SK-N-SH (cell line): ENCODE data around the gene EPB41L4B. TPM values are rescaled to one million over a fixed set of nuclear protein-coding genes. Genes with fewer than 3 reads are reported as not detected.

Experiments used
- CTCF ChIA-PET: fragments of 300-600, 350-600 bp; formaldehyde crosslinking; extraction: SDS; loops from one replicate; lab custom pipeline; 2021; lab: Yijun Ruan, JAX
- POLR2A ChIA-PET: fragments of 350-600 bp; sonication (Branson Sonifier 250); formaldehyde crosslinking; extraction: SDS; loops from one replicate; lab custom pipeline; 2020; ENCODE audit warnings: antibody characterized with exemption, inconsistent platforms; lab: Yijun Ruan, JAX
- DNase-seq: peaks from one replicate; pipeline ENCODE4 v3.0.0; 2012
- H2AFZ ChIP-seq: fragments of 200-600 bp; sonication (generic); 2 replicates; pipeline ENCODE4 v1.8.1; 2016; ENCODE audit warnings: antibody characterized with exemption, mild to moderate bottlenecking, low read depth
- H3F3A ChIP-seq: fragments of 200-600 bp; sonication (generic); replicated peaks from 2 replicates; pipeline ENCODE3; 2016; ENCODE audit warnings: antibody characterized with exemption, mild to moderate bottlenecking; ENCODE audit not compliant: insufficient read depth
- H3K27ac ChIP-seq, 2 experiments: fragments of 200-500 bp in 1 of 2; fragments of 200-600 bp in 1 of 2; sonication (Bioruptor generic) in 1 of 2; sonication (generic), shearing (Covaris generic) in 1 of 2; 2 replicates each; pipeline versions ENCODE4 v1.5.1 to v1.6.1; 2014 to 2016; ENCODE audit warnings: low read depth in 2 of 2, inconsistent platforms in 1 of 2, low read length in 1 of 2, mild to moderate bottlenecking in 1 of 2, mixed read lengths in 1 of 2
- H3K27me3 ChIP-seq: fragments of 200-600 bp; sonication (generic), shearing (Covaris generic); 2 replicates; pipeline ENCODE4 v1.6.1; 2016; ENCODE audit warnings: mixed run types; ENCODE audit not compliant: insufficient read depth
- H3K36me3 ChIP-seq, 2 experiments: fragments of 200-500 bp in 1 of 2; fragments of 200-600 bp in 1 of 2; sonication (Bioruptor generic) in 1 of 2; sonication (generic) in 1 of 2; replicated peaks in 1 of 2; 2 replicates each; pipeline versions ENCODE3 to v1.5.1; 2014 to 2016; ENCODE audit warnings: low read length in 1 of 2, mild to moderate bottlenecking in 1 of 2; ENCODE audit not compliant: insufficient read depth in 2 of 2, control insufficient read depth in 1 of 2
- H3K4me1 ChIP-seq, 2 experiments: fragments of 200-500 bp in 1 of 2; fragments of 200-600 bp in 1 of 2; sonication (Bioruptor generic) in 1 of 2; sonication (generic), shearing (Covaris generic) in 1 of 2; 2 replicates each; pipeline versions ENCODE4 v1.5.1 to v1.6.1; 2014 to 2016; ENCODE audit warnings: low read depth in 1 of 2, low read length in 1 of 2, mixed run types in 1 of 2; ENCODE audit not compliant: insufficient read depth in 2 of 2, control insufficient read depth in 1 of 2
- H3K4me2 ChIP-seq: fragments of 200-600 bp; sonication (generic), shearing (Covaris generic); 2 replicates; pipeline ENCODE4 v1.6.1; 2017; ENCODE audit warnings: mixed run types
- H3K4me3 ChIP-seq, 2 experiments: fragments of 200-500 bp in 1 of 2; fragments of 200-600 bp in 1 of 2; sonication (Bioruptor generic) in 1 of 2; sonication (generic), shearing (Covaris generic) in 1 of 2; 2 replicates each; pipeline versions ENCODE4 v1.5.1 to v1.8.1; 2014 to 2016; ENCODE audit warnings: low read depth in 2 of 2, inconsistent platforms in 1 of 2, low read length in 1 of 2, mild to moderate bottlenecking in 1 of 2, mixed read lengths in 1 of 2, moderate library complexity in 1 of 2
- H3K79me2 ChIP-seq: fragments of 200-600 bp; sonication (generic); 2 replicates; pipeline ENCODE4 v1.8.1; 2017; ENCODE audit warnings: mild to moderate bottlenecking; ENCODE audit not compliant: insufficient read depth
- H3K9ac ChIP-seq: fragments of 200-600 bp; sonication (generic); 2 replicates; pipeline ENCODE4 v1.6.1; 2017; ENCODE audit warnings: mixed run types
- H3K9me2 ChIP-seq: fragments of 200-600 bp; sonication (generic); 2 replicates; pipeline ENCODE4 v1.6.1; 2017; ENCODE audit warnings: mixed run types
- H3K9me3 ChIP-seq: fragments of 200-600 bp; sonication (generic); 2 replicates; pipeline ENCODE4 v1.6.1; 2017; ENCODE audit warnings: mixed run types, mild to moderate bottlenecking, moderate library complexity
- H4K20me1 ChIP-seq: fragments of 200-600 bp; sonication (generic); 2 replicates; pipeline ENCODE4 v1.6.1; 2017; ENCODE audit warnings: mild to moderate bottlenecking, mixed run types; ENCODE audit not compliant: insufficient read depth
- CTCF ChIP-seq: fragments of 200-600 bp; sonication (generic); IDR thresholded peaks from 2 replicates; pipeline ENCODE4 v1.6.1; 2017; ENCODE audit warnings: antibody characterized with exemption, mild to moderate bottlenecking, moderate library complexity
- MXI1 ChIP-seq: IDR thresholded peaks from 2 replicates; pipeline ENCODE4 v1.6.1; 2012; ENCODE audit warnings: mild to moderate bottlenecking, low read depth, low read length, improper control_type of control experiment
- NRF1 ChIP-seq: IDR thresholded peaks from 2 replicates; pipeline ENCODE4 v1.6.1; 2012; ENCODE audit warnings: low read depth, mild to moderate bottlenecking, low read length
- TCF12 ChIP-seq: IDR thresholded peaks from 2 replicates; pipeline ENCODE4 v1.4.0; 2012
- TEAD4 ChIP-seq: IDR thresholded peaks from 2 replicates; pipeline ENCODE4 v1.4.0; 2012; ENCODE audit warnings: mild to moderate bottlenecking, borderline replicate concordance; ENCODE audit not compliant: insufficient read depth
- WGBS: methylation state at CpG from one replicate; pipeline ENCODE4 v1.1.6; 2017; ENCODE audit warnings: low lambda C conversion rate; 5-methylcytosine and 5-hydroxymethylcytosine counted together
- polyA plus RNA-seq, 3 experiments: library from polyadenylated mRNA; depleted of rRNA; stranded (reverse); fragments of >200 nt; gene quantifications; 2 replicates each; pipeline ENCODE4 v1.2.3, GENCODE V29; 2012

The EPB41L4B gene
- polyA plus RNA-seq, 1 of the 3 experiments (the other 2 are of a cell fraction) = 0.59 TPM

GRCh38 chr9:109134167-109134578, 186.7 kb downstream of the EPB41L4B start:
- Histone ChIP-seq H3K9me2 (no peaks in the 10 kb centered on the region), H4K20me1 (no peaks in the 10 kb centered on the region), H3K27ac (no peak overlapping the region), H3K4me3 (no peak overlapping the region), H3K9ac (no peak overlapping the region), H3K79me2 (no peaks in the 10 kb centered on the region), H3K4me2 (no peak overlapping the region), H3K9me3 (no peaks in the 10 kb centered on the region), H2AFZ (no peak overlapping the region), H3K4me1 (no peaks in the 10 kb centered on the region), H3K27me3 (no peaks in the 10 kb centered on the region), H3F3A (no peaks in the 10 kb centered on the region), H3K36me3 (no peaks in the 10 kb centered on the region)
- 100% methylated on average over 1 of the region's 1 CpG for WGBS
- ChIA-PET CTCF (interaction anchor here (1.2 kb wide), 1 partner anchor 11 kb away, joined by 3 read pairs; no protein-coding TSS in a partner anchor), POLR2A (no interaction called here)
- DNase-seq = no peak
- TF ChIP-seq TEAD4 = no peak

GRCh38 chr9:109133533-109133932, 187.3 kb downstream of the EPB41L4B start:
- ChIA-PET CTCF (no interaction called here), POLR2A (no interaction called here)
- Histone ChIP-seq H3K9me3 (no peaks in the 10 kb centered on the region), H3K36me3 (no peaks in the 10 kb centered on the region), H3K9ac (no peak overlapping the region), H3F3A (no peaks in the 10 kb centered on the region), H3K4me3 (no peak overlapping the region), H3K4me1 (no peaks in the 10 kb centered on the region), H3K4me2 (no peak overlapping the region), H3K27me3 (no peaks in the 10 kb centered on the region), H3K9me2 (no peaks in the 10 kb centered on the region), H3K27ac (no peak overlapping the region), H2AFZ (no peak overlapping the region), H4K20me1 (no peaks in the 10 kb centered on the region), H3K79me2 (no peaks in the 10 kb centered on the region)
- 88% methylated on average over 2 of the region's 2 CpGs for WGBS
- DNase-seq = no peak
- TF ChIP-seq TCF12 = no peak

GRCh38 chr9:109132567-109133021, 188.3 kb downstream of the EPB41L4B start:
- no peaks in the 10 kb centered on the region for H3K27me3 ChIP-seq
- CTCF ChIA-PET = no interaction called here
- TF ChIP-seq CTCF (0 out of 2 replicates have a peak, but pooled peaks have one; percentile 11), MXI1 (no peak), NRF1 (no peak)
- POLR2A ChIA-PET = no interaction called here
- no peaks in the 10 kb centered on the region for H3K9me2 ChIP-seq
- no peak overlapping the region for H3K4me3 ChIP-seq
- no peak overlapping the region for H3K9ac ChIP-seq
- no peak overlapping the region for H2AFZ ChIP-seq
- no peaks in the 10 kb centered on the region for H4K20me1 ChIP-seq
- H3K4me2 ChIP-seq = no peak overlapping the region
- H3F3A ChIP-seq = no peaks in the 10 kb centered on the region
- no peaks in the 10 kb centered on the region for H3K36me3 ChIP-seq
- H3K79me2 ChIP-seq = no peaks in the 10 kb centered on the region
- DNase-seq = no peak
- H3K27ac ChIP-seq = no peak overlapping the region
- no peaks in the 10 kb centered on the region for H3K9me3 ChIP-seq
- no peaks in the 10 kb centered on the region for H3K4me1 ChIP-seq
- WGBS = 88% methylated on average over 2 of the region's 2 CpGs
